NOMO-1 treated with dmso at 0.1 percent for 144 hours (cell line): Measurements from ENCODE around the gene CDH18.

Experiments used
- DNase-seq: peaks from one replicate; lab custom pipeline; 2025; ENCODE audit not compliant: unreplicated experiment; lab: John Stamatoyannopoulos, UW

CDH18 gene, protein sequence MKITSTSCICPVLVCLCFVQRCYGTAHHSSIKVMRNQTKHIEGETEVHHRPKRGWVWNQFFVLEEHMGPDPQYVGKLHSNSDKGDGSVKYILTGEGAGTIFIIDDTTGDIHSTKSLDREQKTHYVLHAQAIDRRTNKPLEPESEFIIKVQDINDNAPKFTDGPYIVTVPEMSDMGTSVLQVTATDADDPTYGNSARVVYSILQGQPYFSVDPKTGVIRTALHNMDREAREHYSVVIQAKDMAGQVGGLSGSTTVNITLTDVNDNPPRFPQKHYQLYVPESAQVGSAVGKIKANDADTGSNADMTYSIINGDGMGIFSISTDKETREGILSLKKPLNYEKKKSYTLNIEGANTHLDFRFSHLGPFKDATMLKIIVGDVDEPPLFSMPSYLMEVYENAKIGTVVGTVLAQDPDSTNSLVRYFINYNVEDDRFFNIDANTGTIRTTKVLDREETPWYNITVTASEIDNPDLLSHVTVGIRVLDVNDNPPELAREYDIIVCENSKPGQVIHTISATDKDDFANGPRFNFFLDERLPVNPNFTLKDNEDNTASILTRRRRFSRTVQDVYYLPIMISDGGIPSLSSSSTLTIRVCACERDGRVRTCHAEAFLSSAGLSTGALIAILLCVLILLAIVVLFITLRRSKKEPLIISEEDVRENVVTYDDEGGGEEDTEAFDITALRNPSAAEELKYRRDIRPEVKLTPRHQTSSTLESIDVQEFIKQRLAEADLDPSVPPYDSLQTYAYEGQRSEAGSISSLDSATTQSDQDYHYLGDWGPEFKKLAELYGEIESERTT

GRCh38 chr5:19987612-19988361, at the start of gene CDH18:
Gene CDH18, minus strand, starts transcription at chr5:19988200. Its CDS starts 149,214 bp downstream, at chr5:19838986.
- DNase-seq: no peak

- DNase-seq: no peak
Observed at GRCh38 chr5:20034717-20035116, 46.7 kb upstream of the CDH18 start.

DNA sequence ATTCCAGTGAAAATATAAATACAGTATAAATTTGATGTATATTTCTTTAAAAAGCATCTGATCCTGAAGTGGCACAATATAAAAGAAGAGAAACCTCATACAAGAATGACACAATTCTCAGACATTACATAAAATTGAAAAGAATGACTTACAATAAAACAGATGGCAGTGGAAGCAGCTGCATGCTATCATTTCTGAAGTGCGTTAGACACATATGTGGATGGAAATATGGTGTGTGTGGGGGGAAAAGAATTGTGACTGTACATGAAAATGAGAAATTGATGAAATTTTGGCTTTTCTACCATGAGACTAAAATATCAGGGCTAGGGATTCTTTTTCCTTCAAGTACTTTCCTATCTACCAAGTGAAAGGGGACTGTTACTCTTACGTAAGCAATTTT, 45.9 kb upstream of the CDH18 start:
- no peak for DNase-seq

- no peak for DNase-seq
Observed at GRCh38 chr5:20032896-20033295, 44.9 kb upstream of the CDH18 start.

GRCh38 chr5:20030125-20030524, 42.1 kb upstream of the CDH18 start:
- no peak for DNase-seq

DNA sequence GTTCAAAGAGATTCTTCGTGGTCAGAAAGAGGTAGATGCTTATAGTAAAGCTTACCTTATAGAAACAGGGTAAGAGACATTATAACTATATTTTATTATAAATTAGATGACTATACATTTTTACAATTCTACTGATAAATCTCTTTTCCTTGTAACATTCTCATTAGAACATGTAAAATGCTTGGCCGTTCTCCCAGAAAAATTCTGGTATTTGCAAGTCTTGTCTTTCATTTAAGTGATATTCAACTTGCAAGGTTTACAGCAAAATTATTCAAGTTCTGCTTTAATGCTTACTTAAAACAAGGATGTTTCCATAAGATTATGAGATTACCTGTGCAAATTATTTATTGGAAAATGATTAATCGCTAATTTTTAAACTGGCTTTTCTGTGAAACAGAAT, 41.3 kb upstream of the CDH18 start:
- no peak for DNase-seq

DNA sequence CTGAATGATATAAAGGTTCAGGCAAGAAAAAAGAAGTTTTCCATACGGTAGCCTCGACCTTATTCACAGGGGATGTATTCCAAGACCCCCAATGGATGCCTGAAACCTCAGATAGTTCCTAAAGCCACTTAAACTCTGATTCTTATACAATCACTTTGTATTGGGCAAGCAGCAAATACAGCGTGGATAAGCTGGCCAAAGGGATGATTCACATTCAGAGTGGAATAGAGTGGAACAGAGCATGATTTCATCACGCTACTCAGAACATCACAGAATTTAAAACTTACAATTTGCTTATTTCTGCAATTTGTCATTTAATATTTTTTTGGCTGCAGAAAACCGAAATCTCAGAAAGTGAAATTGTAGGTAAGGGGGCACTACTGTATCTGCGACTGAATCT, 40.5 kb upstream of the CDH18 start:
- no peak for DNase-seq

DNA sequence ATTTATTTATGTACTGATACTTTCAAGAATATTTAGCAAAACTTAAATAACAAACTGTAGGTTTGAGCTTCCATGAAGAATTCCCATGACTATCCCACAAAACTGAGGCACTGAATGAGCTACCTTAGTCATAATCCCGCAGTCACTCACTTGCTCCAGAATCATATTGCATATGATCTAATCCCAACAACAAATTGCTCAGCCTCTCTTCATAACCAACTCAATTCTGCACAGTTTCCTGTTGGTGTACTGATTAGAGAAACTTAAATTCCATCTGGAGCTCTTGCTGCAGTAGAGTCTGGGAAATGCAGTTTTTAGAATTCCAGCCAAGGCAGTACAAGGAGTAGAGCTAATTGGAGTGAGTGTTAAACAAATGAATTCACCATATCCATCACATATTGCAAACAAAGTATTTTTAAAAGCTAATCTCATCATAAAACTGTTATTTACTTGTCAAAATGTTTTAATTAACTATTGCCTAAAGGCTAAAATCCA, 35.7 kb upstream of the CDH18 start:
- no peak for DNase-seq

DNA sequence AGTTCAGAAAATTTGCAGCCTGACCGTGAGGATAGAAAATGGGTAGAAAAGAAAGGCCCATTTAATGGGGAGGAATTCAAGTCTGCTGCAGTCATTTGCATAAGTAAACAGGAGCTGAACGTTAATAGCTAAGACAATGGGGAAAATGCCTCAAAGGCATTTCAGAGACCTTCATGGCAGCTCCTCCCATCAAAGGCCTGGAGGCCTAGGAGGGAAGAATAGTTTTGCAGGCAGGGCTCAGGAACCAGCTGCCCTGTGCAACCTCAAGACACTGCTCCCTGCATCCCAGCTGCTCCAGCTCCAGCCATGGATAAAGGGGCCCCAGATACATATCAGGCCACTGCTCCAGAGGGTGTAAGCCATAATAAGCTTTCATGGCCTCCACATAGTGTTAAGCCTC, 32.2 kb upstream of the CDH18 start:
- DNase-seq: no peak

- no peak for DNase-seq
Observed at GRCh38 chr5:20017021-20017420, 29.0 kb upstream of the CDH18 start.

DNA sequence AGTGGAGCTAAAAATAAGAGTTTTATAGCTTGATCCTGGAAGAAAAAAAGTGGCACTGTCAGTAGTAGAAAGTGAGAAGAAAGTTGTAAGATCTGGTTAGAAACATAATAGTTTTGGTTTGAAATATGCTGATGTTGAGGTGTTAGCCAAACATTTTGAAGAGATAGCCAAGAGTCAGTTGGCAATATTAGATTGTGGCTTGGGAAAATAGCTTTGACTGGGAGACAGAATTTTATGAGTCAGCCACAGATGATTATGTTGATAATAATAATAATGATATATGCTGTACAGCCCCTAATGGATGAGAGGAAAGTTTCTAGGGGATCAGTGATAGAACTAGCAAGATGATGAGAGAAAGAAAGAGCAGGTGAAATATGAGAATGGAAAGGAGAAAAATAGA, 12.4 kb upstream of the CDH18 start:
- DNase-seq: no peak

DNA sequence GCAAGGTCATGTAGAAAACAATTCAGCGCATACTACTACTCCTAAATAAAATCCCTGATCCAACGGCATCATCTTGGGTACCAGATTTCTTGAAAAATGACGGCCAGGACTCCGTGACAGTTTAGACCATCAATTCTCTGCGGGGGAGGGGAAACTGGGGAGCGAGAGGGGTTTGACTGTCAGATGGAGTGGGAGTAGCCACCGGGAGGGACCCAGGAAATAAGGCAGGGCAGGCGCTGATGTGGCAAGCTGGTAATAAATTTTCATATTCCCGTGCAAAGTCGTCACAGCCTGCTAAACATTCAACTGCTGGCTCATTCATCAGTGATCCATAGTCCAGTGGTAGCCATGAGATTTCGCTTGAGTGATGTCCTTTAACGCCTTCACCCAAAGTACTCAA, 457 bp upstream of the CDH18 start:
- DNase-seq: no peak

- no peak for DNase-seq
Observed at GRCh38 chr5:19986806-19987205, 1.2 kb downstream of the CDH18 start.

- DNase-seq: no peak
Observed at GRCh38 chr5:19986031-19986619, 1.9 kb downstream of the CDH18 start.

GRCh38 chr5:19978476-19978875, 9.5 kb downstream of the CDH18 start:
- DNase-seq: no peak

- no peak for DNase-seq
Observed at GRCh38 chr5:19977099-19977498, 10.9 kb downstream of the CDH18 start.

- no peak for DNase-seq
Observed at GRCh38 chr5:19975795-19976194, 12.2 kb downstream of the CDH18 start.

- DNase-seq: no peak
Observed at GRCh38 chr5:19960451-19960850, 27.5 kb downstream of the CDH18 start.

DNA sequence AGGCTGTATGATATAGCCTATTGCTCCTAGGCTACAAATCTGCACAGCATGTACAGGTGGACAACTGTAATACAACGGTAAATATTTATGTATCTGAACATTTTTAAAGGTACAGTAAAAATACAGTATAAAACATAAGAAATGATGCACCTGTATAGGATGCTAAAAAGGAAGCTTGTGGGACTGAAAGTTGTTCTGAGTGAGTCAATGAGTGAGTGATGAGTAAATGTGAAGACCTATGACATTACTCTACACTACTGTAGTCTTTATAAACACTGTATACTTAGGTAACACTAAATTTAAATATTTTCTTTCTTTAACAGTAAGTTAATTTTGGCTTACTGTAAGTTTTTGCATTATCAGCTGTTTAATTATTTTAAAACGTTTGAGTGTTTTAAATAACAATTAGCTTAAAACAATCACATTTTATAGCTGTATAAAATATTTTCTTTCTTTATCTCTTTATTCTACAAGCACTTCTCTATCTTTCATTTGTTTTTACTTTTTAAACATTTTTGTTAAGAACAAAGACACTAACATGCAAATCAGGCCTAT, 28.1 kb downstream of the CDH18 start:
- DNase-seq: no peak

DNA sequence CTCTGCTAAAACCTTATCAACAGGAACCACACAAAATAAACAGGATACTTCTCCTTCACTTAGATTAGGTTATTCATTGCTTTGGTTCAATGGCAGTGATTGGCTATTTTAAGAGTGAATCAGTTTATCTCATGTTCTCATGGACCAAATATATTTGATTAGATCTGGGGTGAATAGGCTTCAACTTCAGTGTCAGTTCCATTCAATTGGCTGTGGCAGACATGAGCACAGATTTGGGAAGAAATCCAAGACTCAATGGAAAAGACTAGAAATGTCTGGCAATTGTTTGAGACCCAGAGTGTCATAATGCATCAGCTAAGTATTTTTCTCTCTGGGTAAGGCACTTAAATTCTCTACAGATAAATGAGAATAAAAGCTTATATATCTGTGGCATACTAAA, 37.1 kb downstream of the CDH18 start:
- DNase-seq: no peak

- no peak for DNase-seq
Observed at GRCh38 chr5:19940192-19940591, 47.8 kb downstream of the CDH18 start.
